Subcutaneous abdominal adipose tissue (tissue), 5 donors: ENCODE measurements around the gene TRIM73.
"Not testable (repeated sequence)": the region's sequence is repeated elsewhere in the genome, so short reads cannot be mapped to it uniquely, and the experiment has no call there.

Experiments
- H3K27ac ChIP-seq: one replicate; pipeline ENCODE4 v1.7.0; 2013; ENCODE audit warnings: low read depth, mild to moderate bottlenecking, inconsistent platforms, low read length, moderate library complexity
- H3K27me3 ChIP-seq, 5 donors: one replicate each; pipeline ENCODE4 v1.7.0; 2013; ENCODE audit warnings: low read length in 5 of 5, inconsistent platforms in 1 of 5; ENCODE audit not compliant: control insufficient read depth in 5 of 5, insufficient read depth in 4 of 5
- H3K36me3 ChIP-seq, 5 donors: one replicate each; pipeline ENCODE4 v1.7.0; 2013; ENCODE audit warnings: low read length in 5 of 5; ENCODE audit not compliant: control insufficient read depth in 5 of 5, insufficient read depth in 5 of 5
- H3K4me1 ChIP-seq, 5 donors: one replicate each; pipeline ENCODE4 v1.7.0; 2013; ENCODE audit warnings: low read length in 5 of 5, mild to moderate bottlenecking in 3 of 5, moderate library complexity in 1 of 5; ENCODE audit not compliant: control insufficient read depth in 5 of 5, insufficient read depth in 5 of 5
- H3K4me3 ChIP-seq, 5 donors: one replicate each; pipeline ENCODE4 v1.7.0; 2013; ENCODE audit warnings: low read length in 5 of 5, low read depth in 1 of 5
- H3K9ac ChIP-seq, 5 donors: one replicate each; pipeline ENCODE4 v1.7.0; 2013; ENCODE audit warnings: low read length in 5 of 5, mild to moderate bottlenecking in 4 of 5, moderate library complexity in 3 of 5
- H3K9me3 ChIP-seq, 5 donors: one replicate each; pipeline ENCODE4 v1.7.0; 2013; ENCODE audit warnings: low read length in 5 of 5; ENCODE audit not compliant: control insufficient read depth in 5 of 5
- donor health status: healthy.
- donor health status: healthy.
- donor health status: healthy.
- donor health status: healthy.
- donor health status: healthy.

TRIM73 gene

DNA sequence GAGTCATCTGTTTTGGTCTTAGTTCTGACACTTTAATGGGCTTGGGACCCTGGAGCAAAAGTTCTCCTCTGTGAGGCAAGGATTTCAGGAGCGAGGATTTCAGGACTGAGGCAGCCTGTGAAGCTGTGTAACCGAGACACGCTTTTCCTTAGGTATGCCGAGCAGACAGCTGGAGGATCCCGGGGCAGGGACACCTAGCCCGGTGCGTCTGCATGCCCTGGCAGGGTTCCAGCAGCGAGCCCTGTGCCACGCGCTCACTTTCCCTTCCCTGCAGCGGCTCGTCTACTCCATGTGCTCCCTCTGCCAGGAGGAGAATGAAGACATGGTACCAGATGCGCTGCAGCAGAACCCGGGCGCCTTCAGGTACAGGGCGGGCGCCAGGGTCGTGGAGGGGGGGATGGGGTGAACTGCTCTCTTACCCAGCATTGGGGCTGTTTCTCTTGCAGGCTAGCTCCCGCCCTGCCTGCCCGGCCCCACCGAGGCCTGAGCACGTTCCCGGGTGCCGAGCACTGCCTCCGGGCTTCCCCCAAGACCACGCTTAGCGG lies 20.5 kb downstream of the TRIM73 start:
- H3K9me3 ChIP-seq = not testable (repeated sequence)

DNA sequence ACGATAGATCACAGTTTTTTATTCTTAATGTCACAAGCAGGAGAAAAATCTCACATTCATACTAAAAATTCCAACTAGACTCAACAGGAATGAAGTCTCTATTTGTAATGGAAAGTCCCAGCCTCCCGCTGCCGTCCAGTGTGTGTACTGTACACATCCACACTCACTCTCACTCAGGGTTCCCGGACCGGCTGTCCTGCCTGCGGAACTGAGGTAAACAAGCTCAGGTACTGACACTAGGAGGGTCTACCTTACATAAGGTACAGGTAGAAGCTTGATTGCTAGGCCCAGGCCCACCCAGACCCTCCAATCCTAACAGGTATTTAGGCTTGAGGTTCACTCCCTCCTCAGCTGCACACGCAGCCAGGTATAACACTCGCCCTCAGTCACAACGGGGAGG lies 21.4 kb downstream of the TRIM73 start:
- not testable (repeated sequence) for H3K27ac ChIP-seq, H3K4me3 ChIP-seq, H3K27me3 ChIP-seq, H3K9ac ChIP-seq, H3K9me3 ChIP-seq
- peaks cover 0 to 33% (median 11%) of the 10 kb centered on the region in 5 donors for H3K36me3 ChIP-seq
- peaks cover 0 to 21% (median 6%) of the 10 kb centered on the region in 5 donors for H3K4me1 ChIP-seq

More for the DNA sequence above, 20.5 kb downstream of the TRIM73 start:
- Histone ChIP-seq H3K4me1 (peaks cover 0 to 21% (median 6%) of the 10 kb centered on the region in 5 donors), H3K36me3 (peaks cover 0 to 27% (median 6%) of the 10 kb centered on the region in 5 donors)
- not testable (repeated sequence) for H3K27ac ChIP-seq, H3K9ac ChIP-seq, H3K27me3 ChIP-seq, H3K4me3 ChIP-seq

DNA sequence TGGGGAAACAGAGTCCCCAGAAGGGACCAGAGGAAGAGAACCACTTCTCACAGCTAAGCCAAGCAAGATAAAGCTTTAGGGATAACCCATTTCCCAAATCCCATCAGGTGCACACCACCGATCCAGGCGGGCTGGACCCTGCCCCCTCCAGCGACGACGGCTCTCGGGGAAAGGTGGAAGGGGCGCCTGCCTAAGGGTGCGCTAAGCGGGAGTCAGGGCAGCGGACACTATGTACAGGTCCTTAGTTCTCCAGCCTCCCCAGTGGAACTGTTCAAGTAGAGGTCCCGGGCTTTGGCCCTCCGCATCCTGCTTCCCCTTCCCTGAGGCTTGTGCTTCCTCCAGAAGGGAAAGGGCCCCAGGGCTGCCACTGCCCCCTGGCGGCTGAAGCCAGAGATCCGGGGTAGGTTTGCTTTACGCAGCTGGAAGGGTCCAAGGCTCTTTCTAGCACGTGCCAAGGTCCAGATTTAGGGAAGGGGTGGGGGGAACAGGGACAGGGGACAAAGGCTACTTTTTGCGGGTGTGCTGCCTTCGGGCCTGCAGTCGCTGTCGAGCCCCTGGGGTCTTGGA lies 22.9 kb downstream of the TRIM73 start:
- H3K27me3 ChIP-seq, H3K27ac ChIP-seq, H3K9me3 ChIP-seq, H3K4me3 ChIP-seq, H3K9ac ChIP-seq: not testable (repeated sequence)
- Histone ChIP-seq H3K36me3 (peaks cover 0 to 37% (median 13%) of the 10 kb centered on the region in 5 donors), H3K4me1 (peaks cover 0 to 21% (median 6%) of the 10 kb centered on the region in 5 donors)

DNA sequence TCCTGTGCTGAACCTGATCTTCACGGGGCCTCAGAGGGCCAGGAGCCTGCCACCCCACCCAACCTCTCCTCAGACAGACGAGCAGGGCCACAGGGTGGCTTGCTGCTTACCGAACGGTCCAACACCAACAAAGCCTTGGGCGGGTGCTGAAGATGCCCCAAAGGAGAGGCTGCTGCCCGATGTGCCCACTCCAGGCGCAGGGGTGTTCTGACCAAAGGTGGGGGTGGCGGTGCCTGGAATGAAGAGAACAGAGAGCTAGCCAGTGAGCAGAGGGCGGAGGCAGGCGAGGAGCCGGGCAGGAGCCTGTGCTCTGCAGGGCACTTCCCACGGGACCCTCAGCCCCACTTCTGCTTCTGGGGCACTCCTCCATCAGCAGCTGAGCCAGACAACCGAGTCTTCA lies 23.8 kb downstream of the TRIM73 start:
- H3K4me3 ChIP-seq, H3K27ac ChIP-seq, H3K9me3 ChIP-seq, H3K27me3 ChIP-seq, H3K9ac ChIP-seq: not testable (repeated sequence)
- Histone ChIP-seq H3K36me3 (peaks cover 0 to 46% (median 19%) of the 10 kb centered on the region in 5 donors), H3K4me1 (peaks cover 0 to 21% (median 6%) of the 10 kb centered on the region in 5 donors)

DNA sequence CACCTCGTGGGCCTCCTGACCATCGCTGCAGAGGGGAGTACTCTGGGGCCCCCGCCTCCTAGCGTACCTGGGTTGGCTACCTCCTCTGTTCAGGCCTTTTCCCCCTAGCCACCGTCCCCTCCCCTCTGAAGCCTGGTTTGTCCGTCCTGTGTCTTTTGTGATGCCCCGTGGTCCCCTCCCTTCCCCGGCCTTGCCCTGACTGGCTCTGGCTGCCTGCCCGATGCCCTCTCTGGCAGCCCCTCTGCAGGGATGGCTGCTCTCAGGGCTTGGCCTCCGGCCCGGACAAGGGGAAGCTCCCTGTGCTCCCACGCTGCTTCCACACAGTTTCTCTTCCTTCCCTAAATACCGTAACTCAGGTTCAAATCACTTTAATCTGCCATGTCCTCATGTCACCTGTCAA lies 24.3 kb downstream of the TRIM73 start:
- not testable (repeated sequence) for H3K4me3 ChIP-seq, H3K27me3 ChIP-seq, H3K9me3 ChIP-seq, H3K9ac ChIP-seq, H3K27ac ChIP-seq
- Histone ChIP-seq H3K4me1 (peaks cover 0 to 21% (median 6%) of the 10 kb centered on the region in 5 donors), H3K36me3 (peaks cover 0 to 50% (median 21%) of the 10 kb centered on the region in 5 donors)

DNA sequence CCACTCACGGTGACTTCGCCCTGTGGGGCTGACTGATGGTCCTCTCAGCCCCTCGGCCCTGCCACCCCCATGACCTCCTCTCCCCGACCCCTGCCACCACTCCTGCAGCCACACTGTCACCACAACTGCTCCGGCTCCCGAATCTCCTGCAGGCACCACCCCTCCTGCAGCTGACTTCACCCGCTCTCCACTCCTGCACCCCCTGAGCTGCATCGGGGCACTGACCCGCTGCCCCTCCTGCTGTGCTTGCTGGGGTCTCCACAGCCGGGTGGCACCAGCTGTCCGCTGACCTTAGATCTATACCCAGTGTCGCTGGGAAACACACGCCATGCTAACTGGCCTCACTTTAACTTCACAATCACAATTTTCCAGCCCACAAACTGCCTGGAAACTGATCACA lies 24.7 kb downstream of the TRIM73 start:
- Histone ChIP-seq H3K36me3 (peaks cover 0 to 51% (median 21%) of the 10 kb centered on the region in 5 donors), H3K4me1 (peaks cover 0 to 19% (median 6%) of the 10 kb centered on the region in 5 donors)
- H3K27ac ChIP-seq, H3K27me3 ChIP-seq, H3K9ac ChIP-seq, H3K9me3 ChIP-seq, H3K4me3 ChIP-seq: not testable (repeated sequence)

DNA sequence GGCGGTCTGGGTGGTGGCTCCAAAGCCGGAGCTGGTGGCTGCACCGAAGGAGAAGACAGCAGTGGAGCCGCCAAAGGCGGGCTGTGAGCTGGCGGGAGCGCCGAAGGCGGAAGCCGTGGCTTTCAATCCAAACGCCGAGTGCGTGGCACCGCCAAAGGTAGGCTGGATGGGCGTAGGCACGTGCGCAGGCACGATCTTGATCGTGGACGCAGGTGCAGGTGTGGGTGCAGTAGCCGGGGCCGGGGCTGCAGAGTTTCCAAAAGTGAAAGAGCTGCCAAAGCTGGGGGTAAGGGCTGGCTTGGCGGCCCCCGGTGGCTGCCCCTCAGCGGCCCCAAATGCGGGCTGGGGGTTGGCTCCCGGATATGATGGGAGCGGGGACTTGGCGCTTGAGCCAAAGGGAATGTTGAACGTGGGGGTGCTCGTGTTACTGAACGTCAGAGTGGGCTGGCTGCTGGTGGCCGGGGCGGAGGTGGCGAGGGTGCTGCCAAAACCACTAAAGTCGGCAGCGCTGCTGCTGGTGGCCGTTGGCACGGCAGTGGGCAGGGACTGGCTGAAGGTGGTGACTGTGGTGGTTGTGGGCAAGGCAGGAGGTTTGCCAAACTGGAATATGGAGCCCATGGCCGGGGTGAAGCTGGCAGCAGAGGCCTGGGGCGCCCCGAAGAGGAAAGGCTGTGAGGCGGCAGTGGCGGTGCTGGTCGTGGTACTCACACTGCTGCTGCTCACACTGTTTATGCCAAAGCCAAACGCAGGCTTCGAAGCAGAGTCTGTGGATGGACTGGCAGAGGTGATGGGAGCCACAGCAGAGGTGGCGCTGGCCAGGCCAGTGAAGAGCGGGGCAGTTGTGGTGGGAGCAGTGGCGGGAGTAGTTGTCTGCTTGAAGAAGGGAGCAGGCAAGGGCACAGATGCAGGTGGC lies 26.6 kb downstream of the TRIM73 start:
- H3K27me3 ChIP-seq, H3K4me3 ChIP-seq, H3K9me3 ChIP-seq, H3K4me1 ChIP-seq, H3K27ac ChIP-seq, H3K9ac ChIP-seq: not testable (repeated sequence)
- peaks cover 0 to 37% (median 21%) of the 10 kb centered on the region in 5 donors for H3K36me3 ChIP-seq

DNA sequence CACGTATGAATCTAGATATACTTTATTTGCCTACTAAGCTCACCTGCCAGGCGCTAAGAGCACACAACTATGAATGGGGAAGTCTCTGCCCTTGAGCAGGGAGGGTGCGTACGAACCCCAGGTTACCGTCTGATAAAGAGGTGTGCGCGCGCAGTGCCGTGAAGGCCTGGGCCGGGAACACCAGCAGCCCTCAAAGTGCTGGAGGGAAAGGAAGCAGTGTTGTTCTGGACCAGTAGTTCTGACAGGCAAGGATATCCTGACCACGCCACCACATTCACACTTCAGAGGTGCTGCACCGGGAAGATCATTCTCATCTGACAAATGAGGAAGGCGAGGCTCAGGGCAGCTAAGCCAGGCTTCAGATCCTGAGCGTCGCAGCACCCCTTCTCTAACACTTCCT lies 28.1 kb downstream of the TRIM73 start:
- not testable (repeated sequence) for H3K4me1 ChIP-seq, H3K27me3 ChIP-seq
- H3K36me3 ChIP-seq = peaks cover 0 to 40% (median 22%) of the 10 kb centered on the region in 5 donors

DNA sequence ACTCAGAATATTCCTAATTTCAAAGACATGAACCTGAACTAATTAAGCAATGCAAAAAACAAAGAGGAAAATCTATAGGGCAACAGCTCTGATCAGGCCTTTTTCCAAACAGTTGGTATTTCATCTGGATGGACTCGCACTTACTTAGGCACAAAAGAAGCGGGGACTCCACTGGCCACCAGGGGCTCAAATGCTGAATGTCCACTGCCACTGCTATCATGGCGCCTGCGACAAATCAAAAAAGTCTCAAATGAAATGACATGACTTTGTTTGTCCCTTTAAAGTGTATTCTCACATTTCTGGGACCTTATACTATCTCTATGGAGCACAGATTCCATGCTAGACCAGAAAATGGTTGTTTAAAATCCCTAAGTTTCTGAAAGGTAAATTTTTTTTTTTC lies 43.6 kb downstream of the TRIM73 start:
- H3K4me3 ChIP-seq, H3K27me3 ChIP-seq, H3K4me1 ChIP-seq, H3K9ac ChIP-seq, H3K27ac ChIP-seq, H3K9me3 ChIP-seq: not testable (repeated sequence)
- peaks cover 25 to 58% (median 45%) of the 10 kb centered on the region in 5 donors for H3K36me3 ChIP-seq

More for the DNA sequence above, 28.1 kb downstream of the TRIM73 start:
- H3K9me3 ChIP-seq, H3K9ac ChIP-seq, H3K4me3 ChIP-seq, H3K27ac ChIP-seq: not testable (repeated sequence)

DNA sequence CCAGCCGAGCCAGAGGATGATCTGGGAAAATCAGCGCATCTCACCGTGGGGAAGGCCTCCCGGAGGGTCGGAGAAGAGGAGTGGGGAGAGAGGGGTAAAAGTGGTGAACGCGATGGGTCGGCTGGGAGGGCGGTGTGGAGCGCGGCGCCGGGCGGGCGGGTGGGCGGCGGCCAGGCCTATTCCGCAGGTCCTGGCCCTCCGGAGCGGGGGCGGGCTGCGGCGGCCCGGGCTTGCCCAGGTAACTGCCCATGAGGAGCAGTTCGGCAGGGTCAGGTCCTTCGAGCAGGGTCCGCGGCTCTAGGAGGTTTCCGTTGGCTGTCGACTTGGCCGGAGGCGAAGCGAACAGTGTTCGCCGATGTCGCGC lies 46.7 kb downstream of the TRIM73 start:
- not testable (repeated sequence) for H3K9ac ChIP-seq, H3K27me3 ChIP-seq, H3K4me1 ChIP-seq, H3K27ac ChIP-seq, H3K9me3 ChIP-seq
- Histone ChIP-seq H3K4me3 (peak overlapping the region in 4 of 5 donors; percentile 26 to 66 (median 45)), H3K36me3 (peaks cover 8 to 33% (median 25%) of the 10 kb centered on the region in 5 donors)
